ENCODE data around the gene AKR1A1.
"Not testable (repeated sequence)": the region's sequence is repeated elsewhere in the genome, so short reads cannot be mapped to it uniquely, and the experiment has no call there.

The AKR1A1 gene

GRCh38 chr1:45512641-45513054 is 38.0 kb upstream of the AKR1A1 start:
- H3K4me2 ChIP-seq = no peak overlapping the region
- no peak overlapping the region for H3K9ac ChIP-seq
- 0 out of 2 replicates have a peak, but pooled peaks cover 6% of the 10 kb centered on the region for H4K20me1 ChIP-seq (ENCODE audit: insufficient read depth)
- H2AFZ ChIP-seq (ENCODE audit: low read depth) = no peak overlapping the region
- peaks cover 5% of the 10 kb centered on the region for H3K4me1 ChIP-seq (ENCODE audit: low read depth, poor library complexity, severe bottlenecking)
- H3K4me3 ChIP-seq (IDR thresholded peaks at IDR 0.05; ENCODE audit: insufficient read depth, low read depth, low read length) = no peak overlapping the region
- H3K79me2 ChIP-seq (ENCODE audit: insufficient read depth, low read depth) = peaks cover 25% of the 10 kb centered on the region; the same call in 1 of the 2 replicates
- H3K36me3 ChIP-seq (ENCODE audit: insufficient read depth) = peaks cover 20% of the 10 kb centered on the region
- no peak overlapping the region for H3K27ac ChIP-seq
- no peaks in the 10 kb centered on the region for H3K27me3 ChIP-seq (ENCODE audit: insufficient read depth, low read depth)
- TF ChIP-seq, protein P1, sequence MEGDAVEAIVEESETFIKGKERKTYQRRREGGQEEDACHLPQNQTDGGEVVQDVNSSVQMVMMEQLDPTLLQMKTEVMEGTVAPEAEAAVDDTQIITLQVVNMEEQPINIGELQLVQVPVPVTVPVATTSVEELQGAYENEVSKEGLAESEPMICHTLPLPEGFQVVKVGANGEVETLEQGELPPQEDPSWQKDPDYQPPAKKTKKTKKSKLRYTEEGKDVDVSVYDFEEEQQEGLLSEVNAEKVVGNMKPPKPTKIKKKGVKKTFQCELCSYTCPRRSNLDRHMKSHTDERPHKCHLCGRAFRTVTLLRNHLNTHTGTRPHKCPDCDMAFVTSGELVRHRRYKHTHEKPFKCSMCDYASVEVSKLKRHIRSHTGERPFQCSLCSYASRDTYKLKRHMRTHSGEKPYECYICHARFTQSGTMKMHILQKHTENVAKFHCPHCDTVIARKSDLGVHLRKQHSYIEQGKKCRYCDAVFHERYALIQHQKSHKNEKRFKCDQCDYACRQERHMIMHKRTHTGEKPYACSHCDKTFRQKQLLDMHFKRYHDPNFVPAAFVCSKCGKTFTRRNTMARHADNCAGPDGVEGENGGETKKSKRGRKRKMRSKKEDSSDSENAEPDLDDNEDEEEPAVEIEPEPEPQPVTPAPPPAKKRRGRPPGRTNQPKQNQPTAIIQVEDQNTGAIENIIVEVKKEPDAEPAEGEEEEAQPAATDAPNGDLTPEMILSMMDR (conservative IDR thresholded peaks at IDR 0.05; ENCODE audit: low read depth, low read length) = peak; percentile 76

GRCh38 chr1:45513532-45514260 is 36.9 kb upstream of the AKR1A1 start:
- not testable (repeated sequence) for H3K9ac ChIP-seq; H3K4me2 ChIP-seq; H3K27ac ChIP-seq; H4K20me1 ChIP-seq (ENCODE audit: insufficient read depth); H3K27me3 ChIP-seq (ENCODE audit: insufficient read depth, low read depth); H2AFZ ChIP-seq (ENCODE audit: low read depth); H3K4me3 ChIP-seq (IDR thresholded peaks at IDR 0.05; ENCODE audit: insufficient read depth, low read depth, low read length)
- Histone ChIP-seq H3K36me3 (ENCODE audit: insufficient read depth) (peaks cover 20% of the 10 kb centered on the region), H3K4me1 (ENCODE audit: low read depth, poor library complexity, severe bottlenecking) (peaks cover 14% of the 10 kb centered on the region), H3K79me2 (ENCODE audit: insufficient read depth, low read depth) (peaks cover 35% of the 10 kb centered on the region; the same call in 1 of the 2 replicates)

DNA sequence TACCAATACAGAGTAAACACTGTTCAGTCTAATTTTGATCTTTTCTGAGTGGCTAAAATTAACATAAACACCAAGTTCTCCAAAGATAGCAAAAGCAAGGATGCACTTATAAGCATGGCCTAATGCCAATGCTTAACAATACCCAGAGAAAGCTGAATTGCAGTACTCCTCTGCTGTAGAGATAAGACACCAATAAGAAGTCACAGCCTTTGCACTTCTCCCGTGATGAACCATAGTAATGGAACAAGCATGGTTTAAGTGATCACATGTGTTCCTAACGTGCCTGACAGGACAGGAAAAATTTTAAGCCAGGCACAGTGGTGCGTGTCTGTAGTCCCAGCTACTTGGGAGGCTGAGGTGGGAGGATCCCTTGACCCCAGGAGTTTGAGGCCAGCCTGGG is 34.6 kb upstream of the AKR1A1 start:
- Histone ChIP-seq H3K79me2 (ENCODE audit: insufficient read depth, low read depth) (peaks cover 59% of the 10 kb centered on the region), H3K27ac (no peak overlapping the region; the same call in 1 of the 2 replicates), H3K36me3 (ENCODE audit: insufficient read depth) (peaks cover 20% of the 10 kb centered on the region), H3K4me3 (IDR thresholded peaks at IDR 0.05; ENCODE audit: insufficient read depth, low read depth, low read length) (no peak overlapping the region), H3K27me3 (ENCODE audit: insufficient read depth, low read depth) (no peaks in the 10 kb centered on the region), H3K4me1 (ENCODE audit: low read depth, poor library complexity, severe bottlenecking) (peaks cover 28% of the 10 kb centered on the region), H3K4me2 (no peak overlapping the region), H3K9ac (no peak overlapping the region), H4K20me1 (ENCODE audit: insufficient read depth) (0 out of 2 replicates have a peak, but pooled peaks cover 18% of the 10 kb centered on the region), H2AFZ (ENCODE audit: low read depth) (no peak overlapping the region)
- TF ChIP-seq, protein P1 (conservative IDR thresholded peaks at IDR 0.05; ENCODE audit: low read depth, low read length) = no peak

DNA sequence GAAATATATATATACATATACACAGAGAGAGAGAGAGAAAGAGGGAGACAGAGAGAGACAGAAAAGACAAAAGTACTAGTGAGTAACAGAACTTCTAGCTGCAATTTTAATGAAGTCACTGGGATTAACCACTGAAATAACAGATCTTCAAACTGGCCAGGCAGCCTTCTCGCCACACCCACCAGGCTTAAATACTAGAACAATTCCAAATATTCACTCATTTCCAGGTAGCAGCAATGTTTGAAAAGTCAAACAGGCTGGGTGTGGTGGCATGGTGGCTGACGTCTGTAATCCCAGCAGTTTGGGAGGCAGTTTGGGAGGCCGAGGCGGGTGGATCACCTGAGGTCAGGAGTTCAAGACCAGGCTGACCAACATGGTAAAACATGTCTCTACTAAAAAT is 34.2 kb upstream of the AKR1A1 start:
- H3K4me3 ChIP-seq (IDR thresholded peaks at IDR 0.05; ENCODE audit: insufficient read depth, low read depth, low read length) = no peak overlapping the region
- TF ChIP-seq, protein P1 (conservative IDR thresholded peaks at IDR 0.05; ENCODE audit: low read depth, low read length) = no peak
- no peak overlapping the region; the same call in 1 of the 2 replicates for H3K27ac ChIP-seq
- no peaks in the 10 kb centered on the region for H3K27me3 ChIP-seq (ENCODE audit: insufficient read depth, low read depth)
- 0 out of 2 replicates have a peak, but pooled peaks cover 18% of the 10 kb centered on the region for H4K20me1 ChIP-seq (ENCODE audit: insufficient read depth)
- peaks cover 18% of the 10 kb centered on the region for H3K36me3 ChIP-seq (ENCODE audit: insufficient read depth)
- no peak overlapping the region for H3K4me2 ChIP-seq
- peaks cover 28% of the 10 kb centered on the region for H3K4me1 ChIP-seq (ENCODE audit: low read depth, poor library complexity, severe bottlenecking)
- H2AFZ ChIP-seq (ENCODE audit: low read depth) = no peak overlapping the region
- H3K9ac ChIP-seq = no peak overlapping the region
- peaks cover 63% of the 10 kb centered on the region for H3K79me2 ChIP-seq (ENCODE audit: insufficient read depth, low read depth)

- H3K27ac ChIP-seq; H3K4me3 ChIP-seq (IDR thresholded peaks at IDR 0.05; ENCODE audit: insufficient read depth, low read depth, low read length); H3K27me3 ChIP-seq (ENCODE audit: insufficient read depth, low read depth); H3K9ac ChIP-seq; H2AFZ ChIP-seq (ENCODE audit: low read depth): not testable (repeated sequence)
- H3K4me1 ChIP-seq (ENCODE audit: low read depth, poor library complexity, severe bottlenecking) = peaks cover 33% of the 10 kb centered on the region
- H3K79me2 ChIP-seq (ENCODE audit: insufficient read depth, low read depth) = peaks cover 69% of the 10 kb centered on the region
- H4K20me1 ChIP-seq (ENCODE audit: insufficient read depth) = 0 out of 2 replicates have a peak, but pooled peaks cover 18% of the 10 kb centered on the region
- peaks cover 15% of the 10 kb centered on the region; the same call in 1 of the 2 replicates for H3K36me3 ChIP-seq (ENCODE audit: insufficient read depth)
- H3K4me2 ChIP-seq = peak overlapping the region; percentile 44; the same call in 1 of the 2 replicates
Observed at GRCh38 chr1:45518366-45518765, 32.3 kb upstream of the AKR1A1 start.
